HepG2 (cell line): ENCODE measurements around the gene RGL1. TPM values are rescaled to one million over a fixed set of nuclear protein-coding genes. Genes with fewer than 3 reads are reported as not detected.

ENCODE experiments used
- ATAC-seq: fragments of 200-7000 bp; cut with Tn5 transposase; 3 replicates; pipeline ENCODE4 v1.9.1; 2020; ENCODE audit warnings: mild to moderate bottlenecking, moderate library complexity
- BruUV-seq: library from RNA; stranded (reverse); fragments of 400-500 nt; replicated peaks from 2 replicates; lab custom pipeline; 2021; lab: Mats Ljungman, UMichigan
- CTCF ChIA-PET: fragments of 300-600 bp; formaldehyde crosslinking; extraction: SDS; loops from one replicate; lab custom pipeline; 2021; ENCODE audit warnings: low total read pairs, inconsistent platforms, low intra/inter-chr PET ratio; lab: Yijun Ruan, JAX
- POLR2A ChIA-PET: fragments of 350-600 bp; sonication (Branson Sonifier 250); formaldehyde crosslinking; loops from one replicate; lab custom pipeline; 2020; ENCODE audit warnings: antibody characterized with exemption, inconsistent platforms; lab: Yijun Ruan, JAX
- DNase-seq: peaks from one replicate; pipeline ENCODE4 v3.0.0-alpha.2; 2015; ENCODE audit warnings: low spot score
- FAIRE-seq: peaks from 3 replicates; lab custom pipeline; 2011; peaks lifted over from hg19 to GRCh38; lab: Jason Lieb, UNC
- H2AFZ ChIP-seq: one replicate; pipeline ENCODE4 v1.6.1; 2011; ENCODE audit warnings: low read length, inconsistent platforms
- H3K27ac ChIP-seq: fragments of 300-600 bp; 3 replicates; pipeline ENCODE4 v1.8.0; 2011; ENCODE audit warnings: mixed run types, mild to moderate bottlenecking, mixed read lengths, low read length, inconsistent platforms; ENCODE audit not compliant: insufficient read depth; ENCODE audit errors: extremely low read length
- H3K27me3 ChIP-seq, 2 experiments: fragments of 200-600 bp in 1 of 2; 2 replicates in 1 of 2; 3 replicates in 1 of 2; pipeline versions ENCODE4 v1.6.0 to v1.8.0; 2011; ENCODE audit warnings: low read length in 2 of 2, mild to moderate bottlenecking in 2 of 2, moderate library complexity in 2 of 2, inconsistent platforms in 1 of 2; ENCODE audit not compliant: insufficient read depth in 2 of 2, control insufficient read depth in 1 of 2
- H3K36me3 ChIP-seq, 2 experiments: fragments of 200-600 bp in 1 of 2; replicated peaks in 1 of 2; 2 replicates in 1 of 2; 3 replicates in 1 of 2; pipeline versions ENCODE4 v1.5.1 to v1.8.0; 2011; ENCODE audit warnings: low read length in 2 of 2, inconsistent platforms in 1 of 2; ENCODE audit not compliant: insufficient read depth in 2 of 2, control insufficient read depth in 1 of 2
- H3K4me1 ChIP-seq: 2 replicates; pipeline ENCODE4 v1.5.1; 2012; ENCODE audit warnings: low read length, inconsistent platforms; ENCODE audit not compliant: insufficient read depth
- H3K4me2 ChIP-seq: 2 replicates; pipeline ENCODE4 v1.6.0; 2011; ENCODE audit warnings: low read depth, low read length, inconsistent platforms
- H3K4me3 ChIP-seq, 3 experiments: fragments of 200-600 bp in 1 of 3; sonication (generic), shearing (Covaris generic) in 1 of 3; replicated peaks in 1 of 3; 2 replicates each; pipeline ENCODE4 v1.5.1; 2011 to 2016; ENCODE audit warnings: low read length in 3 of 3, inconsistent platforms in 2 of 3, low read depth in 2 of 3, mild to moderate bottlenecking in 2 of 3, control low read depth in 1 of 3, mixed read lengths in 1 of 3; ENCODE audit not compliant: insufficient read depth in 1 of 3
- H3K79me2 ChIP-seq: one replicate; pipeline ENCODE4 v1.6.1; 2011; ENCODE audit warnings: low read length, inconsistent platforms; ENCODE audit not compliant: insufficient read depth
- H3K9ac ChIP-seq: 2 replicates; pipeline ENCODE4 v1.6.0; 2011; ENCODE audit warnings: mild to moderate bottlenecking, low read depth, low read length, inconsistent platforms; ENCODE audit not compliant: insufficient read depth
- H3K9me3 ChIP-seq: 2 replicates; pipeline ENCODE4 v1.5.1; 2012; ENCODE audit warnings: mild to moderate bottlenecking, low read length
- H4K20me1 ChIP-seq: 2 replicates; pipeline ENCODE4 v1.6.0; 2011; ENCODE audit warnings: inconsistent platforms, mild to moderate bottlenecking, low read length, moderate library complexity; ENCODE audit not compliant: insufficient read depth
- AGO1 ChIP-seq: fragments of 200-400 bp; formaldehyde crosslinking; IDR thresholded peaks from 2 replicates; pipeline ENCODE4 v1.6.1; 2017; ENCODE audit warnings: mild to moderate bottlenecking, low read depth, low read length, moderate library complexity; ENCODE audit not compliant: poor library complexity, severe bottlenecking
- DMAP1 ChIP-seq: IDR thresholded peaks from 2 replicates; pipeline ENCODE4 v1.6.1; 2016
- FOSL1 ChIP-seq: sonication (generic); formaldehyde crosslinking; IDR thresholded peaks from 2 replicates; pipeline ENCODE4 v1.9.0; 2021; ENCODE audit warnings: missing genetic modification reagents, borderline replicate concordance
- JARID2 ChIP-seq: sonication (generic); formaldehyde crosslinking; IDR thresholded peaks from 2 replicates; pipeline ENCODE4 v1.8.1; 2023; ENCODE audit warnings: missing genetic modification reagents, inconsistent platforms; ENCODE audit not compliant: insufficient replicate concordance
- KLF12 ChIP-seq: sonication (generic); formaldehyde crosslinking; IDR thresholded peaks from 2 replicates; pipeline ENCODE4 v1.4.0; 2020; ENCODE audit warnings: missing genetic modification reagents, borderline replicate concordance
- MEIS2 ChIP-seq: sonication (generic); formaldehyde crosslinking; IDR thresholded peaks from 2 replicates; pipeline ENCODE4 v1.9.0; 2021; ENCODE audit warnings: mild to moderate bottlenecking, missing genetic modification reagents
- SAP130 ChIP-seq: IDR thresholded peaks from 2 replicates; pipeline ENCODE4 v1.6.1; 2016; ENCODE audit warnings: low read depth
- SP140L ChIP-seq: sonication (generic); formaldehyde crosslinking; IDR thresholded peaks from 2 replicates; pipeline ENCODE4 v1.4.0; 2020; ENCODE audit warnings: missing genetic modification reagents, borderline replicate concordance
- THRA ChIP-seq: sonication (generic); formaldehyde crosslinking; IDR thresholded peaks from 2 replicates; pipeline ENCODE4 v1.4.0; 2020; ENCODE audit warnings: missing genetic modification reagents, borderline replicate concordance
- ZNF124 ChIP-seq: sonication (generic); formaldehyde crosslinking; IDR thresholded peaks from 2 replicates; pipeline ENCODE4 v1.4.0; 2020; ENCODE audit warnings: missing genetic modification reagents
- ZNF205 ChIP-seq: IDR thresholded peaks from 2 replicates; pipeline ENCODE4 v1.6.1; 2018; ENCODE audit warnings: missing biosample characterization, missing genetic modification reagents
- ZNF460 ChIP-seq: sonication (generic); formaldehyde crosslinking; IDR thresholded peaks from 2 replicates; pipeline ENCODE4 v1.5.1; 2020; ENCODE audit warnings: missing genetic modification reagents, mild to moderate bottlenecking, borderline replicate concordance
- ZNF574 ChIP-seq: sonication (generic); formaldehyde crosslinking; IDR thresholded peaks from 2 replicates; pipeline ENCODE4 v1.4.0; 2020; ENCODE audit warnings: missing genetic modification reagents
- ZNF678 ChIP-seq: sonication (generic); formaldehyde crosslinking; IDR thresholded peaks from 2 replicates; pipeline ENCODE4 v1.4.0; 2020; ENCODE audit warnings: mild to moderate bottlenecking, missing genetic modification reagents
- ZNF747 ChIP-seq: sonication (generic); formaldehyde crosslinking; IDR thresholded peaks from 2 replicates; pipeline ENCODE4 v1.8.1; 2023; ENCODE audit warnings: missing genetic modification reagents, mild to moderate bottlenecking, borderline replicate concordance
- ZNF761 ChIP-seq: sonication (generic); formaldehyde crosslinking; conservative IDR thresholded peaks from 2 replicates; pipeline ENCODE4 v1.4.0; 2020; ENCODE audit warnings: mild to moderate bottlenecking, missing genetic modification reagents
- WGBS: methylation state at CpG from one replicate; pipeline ENCODE4 v1.1.6; 2017; ENCODE audit warnings: low lambda C conversion rate; 5-methylcytosine and 5-hydroxymethylcytosine counted together
- in situ Hi-C: cut with HindIII; loops from 2 replicates; pipeline ENCODE4 v1.10.0; 2017; ENCODE audit warnings: low pct_unique_long_range_greater_than_20kb; ENCODE audit not compliant: extremely low pct_ligation_motif_present
- intact Hi-C: fragments of 100-400 bp; cut with micrococcal nuclease; formaldehyde crosslinking; loops from one replicate; pipeline ENCODE4 v1.10.0; 2022; ENCODE audit not compliant: unreplicated experiment
- polyA plus RNA-seq, 8 experiments: library from polyadenylated mRNA; depleted of rRNA in 3 of 8; stranded (reverse) in 7 of 8; unstranded in 1 of 8; fragments of >200 nt; fragmentation: Illumina TruSeq in 4 of 8; extraction: Trizol in 4 of 8; gene quantifications; 2 replicates each; pipeline versions ENCODE4 v1.2.1 to v1.2.3, GENCODE V29; 2011 to 2016; ENCODE audit warnings: low read depth in 4 of 8, missing spikeins in 1 of 8, mixed read lengths in 1 of 8; ENCODE audit not compliant: insufficient read depth in 1 of 8
- total RNA-seq, 5 experiments: library from RNA; depleted of rRNA; stranded (reverse); fragments of >200 nt; fragmentation: Illumina TruSeq; extraction: Trizol; gene quantifications; 2 replicates each; pipeline ENCODE4 v1.2.3, GENCODE V29; 2016; ENCODE audit warnings: low read depth in 1 of 5
- TF ChIP-seq, protein P1 (sequence below): sonication (generic); formaldehyde crosslinking; IDR thresholded peaks from 2 replicates; pipeline ENCODE4 v1.5.1; 2020; ENCODE audit warnings: mild to moderate bottlenecking, missing genetic modification reagents, moderate library complexity

Gene RGL1
- total and polyA plus RNA-seq, 2 of the 13 experiments (the other 11 are each of a cell fraction or from before 2014, with no cell fraction given), result 3.5 to 4.7 TPM

GRCh38 chr1:183970516-183971300 is 165.8 kb downstream of the RGL1 start:
- TF ChIP-seq SP140L (CRISPR knock-in tag) (no peak), ZNF124 (CRISPR knock-in tag) (no peak), ZNF761 (no peak), AGO1 (no peak), ZNF205 (CRISPR knock-in tag) (no peak), ZNF574 (no peak), MEIS2 (no peak), ZNF747 (CRISPR knock-in tag) (no peak), KLF12 (CRISPR knock-in tag) (no peak), ZNF678 (no peak), FOSL1 (no peak), DMAP1 (CRISPR knock-in tag) (no peak), ZNF460 (CRISPR knock-in tag) (no peak), SAP130 (CRISPR knock-in tag) (no peak), JARID2 (CRISPR knock-in tag) (no peak), THRA (CRISPR knock-in tag) (no peak)
- TF ChIP-seq, protein P1, sequence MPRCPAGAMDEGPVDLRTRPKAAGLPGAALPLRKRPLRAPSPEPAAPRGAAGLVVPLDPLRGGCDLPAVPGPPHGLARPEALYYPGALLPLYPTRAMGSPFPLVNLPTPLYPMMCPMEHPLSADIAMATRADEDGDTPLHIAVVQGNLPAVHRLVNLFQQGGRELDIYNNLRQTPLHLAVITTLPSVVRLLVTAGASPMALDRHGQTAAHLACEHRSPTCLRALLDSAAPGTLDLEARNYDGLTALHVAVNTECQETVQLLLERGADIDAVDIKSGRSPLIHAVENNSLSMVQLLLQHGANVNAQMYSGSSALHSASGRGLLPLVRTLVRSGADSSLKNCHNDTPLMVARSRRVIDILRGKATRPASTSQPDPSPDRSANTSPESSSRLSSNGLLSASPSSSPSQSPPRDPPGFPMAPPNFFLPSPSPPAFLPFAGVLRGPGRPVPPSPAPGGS (CRISPR knock-in tag), result no peak
- DNase-seq, result no peak
- no peak overlapping the region for H3K9ac ChIP-seq
- ATAC-seq, result no peak
- no peak overlapping the region for H2AFZ ChIP-seq
- no peak overlapping the region for H3K4me3 ChIP-seq
- H3K27ac ChIP-seq, result no peak overlapping the region
- ChIA-PET CTCF (no interaction called here), POLR2A (no interaction called here)
- BruUV-seq, result no TSS peak
- WGBS, result 27% methylated on average over 4 of the region's 4 CpGs
- H3K4me2 ChIP-seq, result no peak overlapping the region
- no peak for FAIRE-seq
- H4K20me1 ChIP-seq, result no peaks in the 10 kb centered on the region
- H3K79me2 ChIP-seq, result no peaks in the 10 kb centered on the region
- H3K36me3 ChIP-seq, result no peaks in the 10 kb centered on the region
- H3K4me1 ChIP-seq, result no peaks in the 10 kb centered on the region
- no peaks in the 10 kb centered on the region for H3K9me3 ChIP-seq
- H3K27me3 ChIP-seq, result no peaks in the 10 kb centered on the region
- in situ Hi-C loops, result no loop called here
- intact Hi-C loops, result no loop called here
